OCI-LY3 (cell line): ENCODE measurements around the gene SLC66A2.

Experiments used
- CTCF ChIP-seq: fragments of 200-600, 300-600 bp; sonication (generic); IDR thresholded peaks from 2 replicates; pipeline ENCODE4 v1.5.1; 2014; ENCODE audit warnings: antibody characterized with exemption, low read length, low read depth
- EZH2phosphoT487 ChIP-seq: fragments of 200-600 bp; shearing (Covaris generic); IDR thresholded peaks from 2 replicates; pipeline ENCODE4 v1.6.1; 2018; ENCODE audit warnings: antibody characterized with exemption, mixed run types, low read depth

- TF ChIP-seq CTCF (no peak), EZH2phosphoT487 (no peak)
These were observed 18.5 kb downstream of the SLC66A2 start for GRCh38 chr18:79932907-79933306.
